IMR-90 (cell line): Measurements from ENCODE around the gene TCF7L1. TPM values are rescaled to one million over a fixed set of nuclear protein-coding genes. Genes with fewer than 3 reads are reported as not detected.
A peak's percentile ranks its signal among the peaks of the same experiment; 100 is the strongest.

ENCODE experiments used
- ATAC-seq: fragments of 200-7000 bp; cut with Tn5 transposase; 2 replicates; pipeline ENCODE4 v1.9.1; 2020; ENCODE audit warnings: low read depth, mild to moderate bottlenecking, moderate library complexity
- BruUV-seq: library from RNA; stranded (reverse); fragments of 400-500 nt; replicated peaks from 2 replicates; lab custom pipeline; 2021; lab: Mats Ljungman, UMichigan
- CTCF ChIA-PET: fragments of 300-600 bp; formaldehyde crosslinking; extraction: SDS; loops from one replicate; lab custom pipeline; 2021; ENCODE audit warnings: antibody characterized with exemption; lab: Yijun Ruan, JAX
- POLR2A ChIA-PET: fragments of 300-600 bp; sonication (Branson Sonifier 250); formaldehyde crosslinking; loops from one replicate; lab custom pipeline; 2022; ENCODE audit warnings: antibody characterized with exemption; ENCODE audit not compliant: unreplicated experiment; lab: Charles Lee
- DNase-seq: peaks from one replicate; pipeline ENCODE4 v3.0.0; 2013
- H2AFZ ChIP-seq: replicated peaks from 2 replicates; pipeline ENCODE3; 2013; ENCODE audit warnings: low read length, mild to moderate bottlenecking; ENCODE audit not compliant: poor library complexity
- H2AK5ac ChIP-seq: 2 replicates; pipeline ENCODE4 v1.6.1; 2013; ENCODE audit warnings: low read depth, low read length, inconsistent platforms
- H2AK9ac ChIP-seq: replicated peaks from 2 replicates; pipeline ENCODE3; 2013; ENCODE audit warnings: mild to moderate bottlenecking, low read depth, low read length, moderate library complexity; ENCODE audit not compliant: poor library complexity
- H2BK120ac ChIP-seq: 2 replicates; pipeline ENCODE4 v1.6.1; 2013; ENCODE audit warnings: low read depth, low read length, inconsistent platforms
- H2BK15ac ChIP-seq: 3 replicates; pipeline ENCODE4 v1.6.1; 2013; ENCODE audit warnings: low read depth, low read length, inconsistent platforms
- H2BK20ac ChIP-seq: 2 replicates; pipeline ENCODE4 v1.6.1; 2013; ENCODE audit warnings: low read depth, mild to moderate bottlenecking, inconsistent platforms, low read length, moderate library complexity
- H2BK5ac ChIP-seq: 2 replicates; pipeline ENCODE4 v1.6.1; 2013; ENCODE audit warnings: mild to moderate bottlenecking, low read depth, low read length, inconsistent platforms; ENCODE audit not compliant: poor library complexity, severe bottlenecking
- H3K14ac ChIP-seq: replicated peaks from 2 replicates; pipeline ENCODE4 v1.6.1; 2013; ENCODE audit warnings: low read depth, low read length, inconsistent platforms
- H3K18ac ChIP-seq: 2 replicates; pipeline ENCODE4 v1.6.1; 2013; ENCODE audit warnings: low read depth, low read length, control low read depth
- H3K23ac ChIP-seq: 2 replicates; pipeline ENCODE4 v1.6.1; 2013; ENCODE audit warnings: low read depth, low read length, inconsistent platforms
- H3K27ac ChIP-seq: 2 replicates; pipeline ENCODE4 v1.5.1; 2013; ENCODE audit warnings: mild to moderate bottlenecking, control low read depth, low read length; ENCODE audit not compliant: insufficient read depth
- H3K27me3 ChIP-seq: 2 replicates; pipeline ENCODE4 v1.6.1; 2013; ENCODE audit warnings: low read length; ENCODE audit not compliant: control insufficient read depth, insufficient read depth
- H3K36me3 ChIP-seq: 2 replicates; pipeline ENCODE4 v1.6.1; 2013; ENCODE audit warnings: low read length, mixed read lengths; ENCODE audit not compliant: control insufficient read depth, insufficient read depth
- H3K4ac ChIP-seq: 2 replicates; pipeline ENCODE4 v1.6.1; 2013; ENCODE audit warnings: low read depth, low read length, inconsistent platforms
- H3K4me1 ChIP-seq: 2 replicates; pipeline ENCODE4 v1.6.1; 2013; ENCODE audit warnings: low read length, mixed read lengths; ENCODE audit not compliant: control insufficient read depth, insufficient read depth
- H3K4me2 ChIP-seq: 2 replicates; pipeline ENCODE4 v1.6.1; 2013; ENCODE audit warnings: low read depth, mild to moderate bottlenecking, control low read depth, low read length, moderate library complexity
- H3K4me3 ChIP-seq: 2 replicates; pipeline ENCODE4 v1.5.1; 2013; ENCODE audit warnings: low read depth, mild to moderate bottlenecking, control low read depth, low read length, moderate library complexity; ENCODE audit not compliant: insufficient read depth
- H3K56ac ChIP-seq: 2 replicates; pipeline ENCODE4 v1.6.1; 2013; ENCODE audit warnings: low read length, inconsistent platforms; ENCODE audit not compliant: insufficient read depth; ENCODE audit errors: extremely low read depth
- H3K79me1 ChIP-seq, 2 experiments: 2 replicates each; pipeline ENCODE4 v1.6.1; 2013; ENCODE audit warnings: low read length in 2 of 2, inconsistent platforms in 1 of 2, low read depth in 1 of 2
- H3K9ac ChIP-seq: 2 replicates; pipeline ENCODE4 v1.6.1; 2013; ENCODE audit warnings: low read depth, low read length, control low read depth
- H3K9me1 ChIP-seq: 2 replicates; pipeline ENCODE4 v1.6.1; 2013; ENCODE audit warnings: low read length, inconsistent platforms; ENCODE audit not compliant: insufficient read depth
- H3K9me3 ChIP-seq: 2 replicates; pipeline ENCODE4 v1.6.1; 2013; ENCODE audit warnings: low read length; ENCODE audit not compliant: control insufficient read depth, insufficient read depth
- H4K20me1 ChIP-seq: 2 replicates; pipeline ENCODE4 v1.6.1; 2013; ENCODE audit warnings: low read length, inconsistent platforms; ENCODE audit not compliant: insufficient read depth
- H4K5ac ChIP-seq: 2 replicates; pipeline ENCODE4 v1.6.1; 2013; ENCODE audit warnings: mild to moderate bottlenecking, low read depth, low read length, control low read depth
- H4K8ac ChIP-seq, 2 experiments: 2 replicates each; pipeline ENCODE4 v1.6.1; 2013; ENCODE audit warnings: low read depth in 2 of 2, low read length in 2 of 2, control low read depth in 1 of 2, inconsistent platforms in 1 of 2
- H4K91ac ChIP-seq: 2 replicates; pipeline ENCODE4 v1.6.1; 2013; ENCODE audit warnings: low read depth, low read length, inconsistent platforms; ENCODE audit not compliant: insufficient read depth
- BHLHE40 ChIP-seq: fragments of 150-350 bp; IDR thresholded peaks from 2 replicates; pipeline ENCODE4 v1.6.1; 2016; ENCODE audit warnings: mild to moderate bottlenecking, low read depth, low read length
- CEBPB ChIP-seq: IDR thresholded peaks from 2 replicates; pipeline ENCODE4 v1.6.1; 2012; ENCODE audit warnings: low read depth, low read length, improper control_type of control experiment
- CHD1 ChIP-seq: IDR thresholded peaks from 2 replicates; pipeline ENCODE4 v1.6.1; 2012; ENCODE audit warnings: low read depth, low read length, improper control_type of control experiment
- MAFK ChIP-seq: IDR thresholded peaks from 2 replicates; pipeline ENCODE4 v1.6.1; 2012; ENCODE audit warnings: low read depth, low read length, improper control_type of control experiment
- MAZ ChIP-seq: IDR thresholded peaks from 2 replicates; pipeline ENCODE4 v1.6.1; 2012; ENCODE audit warnings: low read depth, mild to moderate bottlenecking, low read length, improper control_type of control experiment, moderate library complexity, borderline replicate concordance
- MXI1 ChIP-seq: IDR thresholded peaks from 2 replicates; pipeline ENCODE4 v1.6.1; 2012; ENCODE audit warnings: low read depth, mild to moderate bottlenecking, low read length, moderate library complexity, borderline replicate concordance
- NFE2L2 ChIP-seq: fragments of 150-350 bp; IDR thresholded peaks from 2 replicates; pipeline ENCODE4 v1.6.1; 2016; ENCODE audit warnings: low read depth, mild to moderate bottlenecking, low read length
- POLR2A ChIP-seq: IDR thresholded peaks from 2 replicates; pipeline ENCODE4 v1.6.1; 2012; ENCODE audit warnings: mild to moderate bottlenecking, low read depth, low read length
- RCOR1 ChIP-seq: IDR thresholded peaks from 2 replicates; pipeline ENCODE4 v1.6.1; 2012; ENCODE audit warnings: mild to moderate bottlenecking, low read length, improper control_type of control experiment; ENCODE audit not compliant: insufficient replicate concordance
- RFX5 ChIP-seq: IDR thresholded peaks from 2 replicates; pipeline ENCODE4 v1.8.0; 2012; ENCODE audit warnings: low read depth, mild to moderate bottlenecking, low read length, moderate library complexity
- SMC3 ChIP-seq: fragments of 150-350 bp; IDR thresholded peaks from 2 replicates; pipeline ENCODE4 v1.6.1; 2016; ENCODE audit warnings: low read depth, mild to moderate bottlenecking, antibody characterized with exemption, low read length, moderate library complexity
- USF2 ChIP-seq: fragments of 150-350 bp; IDR thresholded peaks from 2 replicates; pipeline ENCODE4 v1.6.1; 2017; ENCODE audit warnings: mild to moderate bottlenecking, antibody characterized with exemption, low read length, low read depth
- WGBS, 2 experiments: methylation state at CpG; one replicate each; pipeline versions ENCODE4 v1.1.5 to v1.1.7; 2013; ENCODE audit warnings: missing lambda C conversion rate in 2 of 2; ENCODE audit not compliant: insufficient read length in 1 of 2; ENCODE audit errors: extremely low coverage in 2 of 2; 5-methylcytosine and 5-hydroxymethylcytosine counted together
- dilution Hi-C: fragments of 300-500 bp; cut with HindIII; formaldehyde crosslinking; loops from one replicate; pipeline ENCODE4 v1.14.3; 2018; ENCODE audit warnings: low sequenced_read_pairs; ENCODE audit not compliant: unreplicated experiment
- in situ Hi-C: fragments of 300-500 bp; cut with MboI; formaldehyde crosslinking; loops from 3 replicates; pipeline ENCODE4 v1.14.3; 2019; ENCODE audit warnings: low sequenced_read_pairs, inconsistent platforms, mixed read lengths
- intact Hi-C: fragments of 100-400 bp; cut with micrococcal nuclease; formaldehyde crosslinking; loops from 2 replicates; pipeline ENCODE4 v1.10.0; 2022
- polyA plus RNA-seq, 3 experiments: library from polyadenylated mRNA; depleted of rRNA; stranded (reverse); fragments of >200 nt; gene quantifications; 2 replicates each; pipeline ENCODE4 v1.2.3, GENCODE V29; 2012; ENCODE audit warnings: low replicate concordance in 1 of 3
- total RNA-seq: library from RNA; depleted of rRNA; stranded (reverse); fragments of >200 nt; gene quantifications from 2 replicates; pipeline ENCODE4 v1.2.3, GENCODE V29; 2012
- TF ChIP-seq, protein P1 (sequence below): fragments of 150-350 bp; IDR thresholded peaks from 2 replicates; pipeline ENCODE4 v1.6.1; 2016; ENCODE audit warnings: low read depth, mild to moderate bottlenecking, low read length, moderate library complexity, borderline replicate concordance
- TF ChIP-seq, protein P2 (sequence below): conservative IDR thresholded peaks from 2 replicates; pipeline ENCODE4 v1.5.1; 2012; ENCODE audit warnings: mild to moderate bottlenecking, low read depth, low read length, improper control_type of control experiment

Gene TCF7L1
- total and polyA plus RNA-seq, 2 of the 4 experiments (the other 2 are of a cell fraction) = 0.72 to 11.1 TPM

- no peak overlapping the region for H2BK15ac ChIP-seq
- peak; percentile 91 for DNase-seq
- no peaks in the 10 kb centered on the region for H3K9me3 ChIP-seq
- ChIA-PET POLR2A (no interaction called here), CTCF (interaction anchor here (0.6 to 0.9 kb wide), 2 partner anchors 33 to 252 kb away, joined by 3 to 4 read pairs; no protein-coding TSS in a partner anchor)
- H3K4me2 ChIP-seq = no peak overlapping the region
- dilution Hi-C loops = no loop called here
- H3K36me3 ChIP-seq = peaks cover 54% of the 10 kb centered on the region
- no peak overlapping the region for H3K4ac ChIP-seq
- no peak overlapping the region for H3K14ac ChIP-seq
- no peak overlapping the region for H4K91ac ChIP-seq
- BruUV-seq = no TSS peak
- in situ Hi-C loops = no loop called here
- no peak overlapping the region; the same call in 1 of the 2 replicates for H3K56ac ChIP-seq
- no peak overlapping the region for H2AK5ac ChIP-seq
- no peaks in the 10 kb centered on the region for H3K27me3 ChIP-seq
- H3K4me3 ChIP-seq = no peak overlapping the region
- WGBS, 2 experiments = 76% methylated on average over 4 of the region's 11 CpGs; no CpG with 5 or more reads in 1 of the 2 experiments
- H3K9me1 ChIP-seq = peaks cover 23% of the 10 kb centered on the region
- H3K9ac ChIP-seq = no peak overlapping the region
- peaks cover 43% of the 10 kb centered on the region for H4K20me1 ChIP-seq
- H3K4me1 ChIP-seq = peaks cover 10% of the 10 kb centered on the region
- peaks cover 33 to 80% of the 10 kb centered on the region in 2 experiments for H3K79me1 ChIP-seq
- no peak overlapping the region for H4K8ac ChIP-seq
- peak; percentile 72 for ATAC-seq
- no peak overlapping the region for H2BK20ac ChIP-seq
- peak overlapping the region; percentile 37 for H2BK5ac ChIP-seq
- H3K23ac ChIP-seq = peak overlapping the region; percentile 37; the same call in 1 of the 2 replicates
- peak overlapping the region; percentile 46 for H2AK9ac ChIP-seq
- 0 out of 2 replicates have a peak overlapping the region, but pooled peaks have one; percentile 4 for H3K27ac ChIP-seq
- H4K5ac ChIP-seq = no peak overlapping the region
- H2AFZ ChIP-seq = no peak overlapping the region
- intact Hi-C loops = no loop called here
- H3K18ac ChIP-seq = no peak overlapping the region
- H2BK120ac ChIP-seq = no peak overlapping the region
- no peak for TF ChIP-seq POLR2A
- TF ChIP-seq RFX5 = no peak
- TF ChIP-seq, protein P1, sequence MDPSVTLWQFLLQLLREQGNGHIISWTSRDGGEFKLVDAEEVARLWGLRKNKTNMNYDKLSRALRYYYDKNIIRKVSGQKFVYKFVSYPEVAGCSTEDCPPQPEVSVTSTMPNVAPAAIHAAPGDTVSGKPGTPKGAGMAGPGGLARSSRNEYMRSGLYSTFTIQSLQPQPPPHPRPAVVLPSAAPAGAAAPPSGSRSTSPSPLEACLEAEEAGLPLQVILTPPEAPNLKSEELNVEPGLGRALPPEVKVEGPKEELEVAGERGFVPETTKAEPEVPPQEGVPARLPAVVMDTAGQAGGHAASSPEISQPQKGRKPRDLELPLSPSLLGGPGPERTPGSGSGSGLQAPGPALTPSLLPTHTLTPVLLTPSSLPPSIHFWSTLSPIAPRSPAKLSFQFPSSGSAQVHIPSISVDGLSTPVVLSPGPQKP = no peak
- TF ChIP-seq MAFK = no peak
- no peak for TF ChIP-seq RCOR1
- TF ChIP-seq BHLHE40 = no peak
- peak; percentile 45; the same call in 1 of the 2 replicates for TF ChIP-seq CEBPB
- no peak for TF ChIP-seq SMC3
- no peak for TF ChIP-seq USF2
- TF ChIP-seq MAZ = no peak
- no peak for TF ChIP-seq CHD1
- TF ChIP-seq MXI1 = peak; percentile 76
- TF ChIP-seq, protein P2, sequence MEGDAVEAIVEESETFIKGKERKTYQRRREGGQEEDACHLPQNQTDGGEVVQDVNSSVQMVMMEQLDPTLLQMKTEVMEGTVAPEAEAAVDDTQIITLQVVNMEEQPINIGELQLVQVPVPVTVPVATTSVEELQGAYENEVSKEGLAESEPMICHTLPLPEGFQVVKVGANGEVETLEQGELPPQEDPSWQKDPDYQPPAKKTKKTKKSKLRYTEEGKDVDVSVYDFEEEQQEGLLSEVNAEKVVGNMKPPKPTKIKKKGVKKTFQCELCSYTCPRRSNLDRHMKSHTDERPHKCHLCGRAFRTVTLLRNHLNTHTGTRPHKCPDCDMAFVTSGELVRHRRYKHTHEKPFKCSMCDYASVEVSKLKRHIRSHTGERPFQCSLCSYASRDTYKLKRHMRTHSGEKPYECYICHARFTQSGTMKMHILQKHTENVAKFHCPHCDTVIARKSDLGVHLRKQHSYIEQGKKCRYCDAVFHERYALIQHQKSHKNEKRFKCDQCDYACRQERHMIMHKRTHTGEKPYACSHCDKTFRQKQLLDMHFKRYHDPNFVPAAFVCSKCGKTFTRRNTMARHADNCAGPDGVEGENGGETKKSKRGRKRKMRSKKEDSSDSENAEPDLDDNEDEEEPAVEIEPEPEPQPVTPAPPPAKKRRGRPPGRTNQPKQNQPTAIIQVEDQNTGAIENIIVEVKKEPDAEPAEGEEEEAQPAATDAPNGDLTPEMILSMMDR = no peak
- no peak for TF ChIP-seq NFE2L2
Observed at GRCh38 chr2:85318222-85319074, 185.3 kb downstream of the TCF7L1 start.
